Fibroblast of villous mesenchyme (primary cell): ENCODE measurements around the gene PIK3R5. TPM values are rescaled to one million over a fixed set of nuclear protein-coding genes. Genes with fewer than 3 reads are reported as not detected.
"Not testable (repeated sequence)": the region's sequence is repeated elsewhere in the genome, so short reads cannot be mapped to it uniquely, and the experiment has no call there.

Experiments
- DNase-seq: peaks from one replicate; pipeline ENCODE4 v3.0.0-alpha.2; 2010; ENCODE audit warnings: low read depth
- H3K4me3 ChIP-seq: 2 replicates; pipeline ENCODE4 v1.5.1; 2011; ENCODE audit warnings: low read depth, mild to moderate bottlenecking, low read length
- total RNA-seq: library from RNA; depleted of rRNA; stranded (reverse); fragments of >200 nt; gene quantifications from 2 replicates; pipeline ENCODE4 v1.2.3, GENCODE V29; 2012
- TF ChIP-seq, protein P1 (sequence below): IDR thresholded peaks from 2 replicates; pipeline ENCODE4 v1.5.1; 2012; ENCODE audit warnings: low read depth, mild to moderate bottlenecking, low read length; ENCODE audit not compliant: insufficient read depth

The PIK3R5 gene
- total RNA-seq, 1 donor, result not detected

- DNase-seq, result no peak
- TF ChIP-seq, protein P1, sequence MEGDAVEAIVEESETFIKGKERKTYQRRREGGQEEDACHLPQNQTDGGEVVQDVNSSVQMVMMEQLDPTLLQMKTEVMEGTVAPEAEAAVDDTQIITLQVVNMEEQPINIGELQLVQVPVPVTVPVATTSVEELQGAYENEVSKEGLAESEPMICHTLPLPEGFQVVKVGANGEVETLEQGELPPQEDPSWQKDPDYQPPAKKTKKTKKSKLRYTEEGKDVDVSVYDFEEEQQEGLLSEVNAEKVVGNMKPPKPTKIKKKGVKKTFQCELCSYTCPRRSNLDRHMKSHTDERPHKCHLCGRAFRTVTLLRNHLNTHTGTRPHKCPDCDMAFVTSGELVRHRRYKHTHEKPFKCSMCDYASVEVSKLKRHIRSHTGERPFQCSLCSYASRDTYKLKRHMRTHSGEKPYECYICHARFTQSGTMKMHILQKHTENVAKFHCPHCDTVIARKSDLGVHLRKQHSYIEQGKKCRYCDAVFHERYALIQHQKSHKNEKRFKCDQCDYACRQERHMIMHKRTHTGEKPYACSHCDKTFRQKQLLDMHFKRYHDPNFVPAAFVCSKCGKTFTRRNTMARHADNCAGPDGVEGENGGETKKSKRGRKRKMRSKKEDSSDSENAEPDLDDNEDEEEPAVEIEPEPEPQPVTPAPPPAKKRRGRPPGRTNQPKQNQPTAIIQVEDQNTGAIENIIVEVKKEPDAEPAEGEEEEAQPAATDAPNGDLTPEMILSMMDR, result no peak
- H3K4me3 ChIP-seq, result no peak overlapping the region
Measured at GRCh38 chr17:8861495-8862181, 103.9 kb downstream of the PIK3R5 start.

DNA sequence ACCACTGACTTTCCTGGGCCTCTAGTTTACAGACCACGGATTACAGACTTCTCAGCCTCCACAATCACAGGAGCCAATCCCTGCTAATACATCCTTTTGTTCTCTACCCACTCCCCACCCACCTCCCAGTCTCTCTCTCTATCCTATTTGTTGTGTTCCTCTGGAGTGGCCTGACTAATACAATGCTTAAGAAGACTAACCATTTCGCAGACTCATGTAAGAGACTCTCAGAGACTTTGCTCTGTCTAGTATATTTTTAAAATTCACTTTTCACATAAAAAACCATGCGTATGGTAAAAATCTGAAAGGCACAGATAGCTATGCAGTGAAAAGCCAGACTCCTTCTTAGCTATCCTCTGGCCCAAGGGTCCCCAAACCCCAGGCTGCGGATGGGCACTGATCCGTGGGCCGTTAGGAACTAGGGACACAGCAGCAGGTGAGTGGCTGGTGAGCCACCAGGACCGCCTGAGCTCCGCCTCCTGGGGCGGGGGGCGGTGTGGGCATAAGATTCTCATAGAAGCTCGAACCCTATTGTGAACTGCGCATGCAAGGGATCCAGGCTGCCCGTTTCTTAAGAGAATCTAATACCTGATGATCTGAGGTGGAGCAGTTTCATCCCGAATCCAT lies 105.6 kb downstream of the PIK3R5 start:
- no peak for DNase-seq
- TF ChIP-seq, protein P1, result no peak
- no peak overlapping the region for H3K4me3 ChIP-seq

GRCh38 chr17:8859027-8859803 lies 106.3 kb downstream of the PIK3R5 start:
- H3K4me3 ChIP-seq, result no peak overlapping the region
- TF ChIP-seq, protein P1, result no peak
- DNase-seq, result peak; percentile 57

- TF ChIP-seq, protein P1, result no peak
- DNase-seq, result peak; percentile 76
- H3K4me3 ChIP-seq, result no peak overlapping the region
Measured at GRCh38 chr17:8857919-8858318, 107.6 kb downstream of the PIK3R5 start.

DNA sequence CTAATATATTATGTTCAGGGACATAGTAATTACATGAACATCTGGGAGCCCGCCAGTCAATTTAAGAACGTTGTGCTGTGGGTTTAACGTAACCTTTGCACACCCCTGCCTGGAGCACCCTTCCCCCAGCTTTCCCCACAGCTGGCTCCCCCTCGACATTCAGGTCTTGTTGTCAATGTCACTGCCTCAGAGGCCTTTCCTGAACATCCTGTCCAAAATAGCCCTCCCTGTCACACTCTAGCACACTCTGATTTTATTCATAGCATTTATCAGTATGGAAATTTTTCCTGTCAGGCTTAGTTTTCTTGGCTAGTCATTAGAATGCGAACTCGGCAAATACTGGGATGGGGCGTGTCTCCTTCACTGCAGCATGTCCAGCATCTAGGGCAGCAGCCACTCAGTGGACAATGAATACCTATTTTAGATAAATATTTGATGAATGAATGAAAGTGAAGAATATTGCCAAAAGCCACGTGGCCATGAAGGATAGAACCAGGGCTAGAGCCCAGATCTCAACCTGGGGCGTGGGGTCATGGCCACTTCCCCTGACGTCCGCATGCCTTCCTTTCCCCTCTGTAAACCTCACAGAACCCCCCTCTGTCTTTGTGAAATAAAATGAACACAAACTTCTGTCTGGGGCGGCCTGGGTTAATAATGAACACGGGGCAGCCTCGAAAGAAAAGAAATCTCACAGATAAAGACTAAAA lies 108.5 kb downstream of the PIK3R5 start:
- TF ChIP-seq, protein P1, result no peak
- DNase-seq, result no peak
- H3K4me3 ChIP-seq, result no peak overlapping the region

GRCh38 chr17:8856205-8856603 lies 109.3 kb downstream of the PIK3R5 start:
- H3K4me3 ChIP-seq, DNase-seq: not testable (repeated sequence)
